Neuron (in vitro differentiated cells): ENCODE measurements around the gene EFNA2.
A peak's percentile ranks its signal among the peaks of the same experiment; 100 is the strongest.

Experiments used
- H2AFZ ChIP-seq: one replicate; pipeline ENCODE4 v1.6.1; 2013; ENCODE audit warnings: low read depth, mild to moderate bottlenecking, inconsistent platforms, low read length, moderate library complexity
- H3K27me3 ChIP-seq: one replicate; pipeline ENCODE4 v1.6.1; 2013; ENCODE audit warnings: low read length; ENCODE audit not compliant: insufficient read depth
- H3K36me3 ChIP-seq: one replicate; pipeline ENCODE4 v1.6.1; 2013; ENCODE audit warnings: low read length; ENCODE audit not compliant: insufficient read depth
- H3K4me1 ChIP-seq: one replicate; pipeline ENCODE4 v1.6.1; 2013; ENCODE audit warnings: low read length; ENCODE audit not compliant: insufficient read depth
- H3K4me3 ChIP-seq: 2 replicates; pipeline ENCODE4 v1.5.1; 2013; ENCODE audit warnings: mild to moderate bottlenecking, low read length, moderate library complexity
- H3K9me3 ChIP-seq: one replicate; pipeline ENCODE4 v1.6.1; 2013; ENCODE audit warnings: low read length

Gene EFNA2

GRCh38 chr19:1252221-1252820 is 33.4 kb upstream of the EFNA2 start:
- H3K9me3 ChIP-seq: no peaks in the 10 kb centered on the region
- no peaks in the 10 kb centered on the region for H3K27me3 ChIP-seq
- H3K36me3 ChIP-seq: peaks cover 54% of the 10 kb centered on the region
- H2AFZ ChIP-seq: no peak overlapping the region
- peak overlapping the region; percentile 90 for H3K4me3 ChIP-seq
- peaks cover 36% of the 10 kb centered on the region for H3K4me1 ChIP-seq

- H3K36me3 ChIP-seq: peaks cover 60% of the 10 kb centered on the region
- peak overlapping the region; percentile 90 for H3K4me3 ChIP-seq
- no peaks in the 10 kb centered on the region for H3K9me3 ChIP-seq
- H3K4me1 ChIP-seq: peaks cover 43% of the 10 kb centered on the region
- no peaks in the 10 kb centered on the region for H3K27me3 ChIP-seq
- H2AFZ ChIP-seq: no peak overlapping the region
Measured at GRCh38 chr19:1252821-1253513, 32.7 kb upstream of the EFNA2 start.

- H3K4me1 ChIP-seq: peaks cover 47% of the 10 kb centered on the region
- no peak overlapping the region for H3K4me3 ChIP-seq
- peaks cover 65% of the 10 kb centered on the region for H3K36me3 ChIP-seq
- H3K9me3 ChIP-seq: no peaks in the 10 kb centered on the region
- no peaks in the 10 kb centered on the region for H3K27me3 ChIP-seq
- H2AFZ ChIP-seq: no peak overlapping the region
Measured at GRCh38 chr19:1253514-1254080, 32.1 kb upstream of the EFNA2 start.

- H3K27me3 ChIP-seq: no peaks in the 10 kb centered on the region
- no peak overlapping the region for H3K4me3 ChIP-seq
- no peaks in the 10 kb centered on the region for H3K9me3 ChIP-seq
- H2AFZ ChIP-seq: no peak overlapping the region
- peaks cover 65% of the 10 kb centered on the region for H3K36me3 ChIP-seq
- peaks cover 52% of the 10 kb centered on the region for H3K4me1 ChIP-seq
Measured at GRCh38 chr19:1254081-1254527, 31.6 kb upstream of the EFNA2 start.

- Histone ChIP-seq H3K27me3 (no peaks in the 10 kb centered on the region), H3K9me3 (no peaks in the 10 kb centered on the region), H2AFZ (no peak overlapping the region), H3K4me1 (peaks cover 57% of the 10 kb centered on the region), H3K4me3 (no peak overlapping the region), H3K36me3 (peaks cover 65% of the 10 kb centered on the region)
Measured at GRCh38 chr19:1254530-1255185, 31.0 kb upstream of the EFNA2 start.

GRCh38 chr19:1255186-1256161 is 30.2 kb upstream of the EFNA2 start:
- H3K27me3 ChIP-seq: no peaks in the 10 kb centered on the region
- H3K4me3 ChIP-seq: no peak overlapping the region
- H3K9me3 ChIP-seq: no peaks in the 10 kb centered on the region
- H3K4me1 ChIP-seq: peaks cover 61% of the 10 kb centered on the region
- peaks cover 65% of the 10 kb centered on the region for H3K36me3 ChIP-seq
- H2AFZ ChIP-seq: no peak overlapping the region

- no peaks in the 10 kb centered on the region for H3K9me3 ChIP-seq
- H3K4me3 ChIP-seq: no peak overlapping the region
- H3K4me1 ChIP-seq: peaks cover 69% of the 10 kb centered on the region
- no peak overlapping the region for H2AFZ ChIP-seq
- no peaks in the 10 kb centered on the region for H3K27me3 ChIP-seq
- peaks cover 56% of the 10 kb centered on the region for H3K36me3 ChIP-seq
Measured at GRCh38 chr19:1256646-1257474, 28.8 kb upstream of the EFNA2 start.

GRCh38 chr19:1257475-1258162 is 28.1 kb upstream of the EFNA2 start:
- Histone ChIP-seq H3K36me3 (peaks cover 49% of the 10 kb centered on the region), H2AFZ (no peak overlapping the region), H3K4me3 (no peak overlapping the region), H3K27me3 (no peaks in the 10 kb centered on the region), H3K9me3 (no peaks in the 10 kb centered on the region), H3K4me1 (peaks cover 70% of the 10 kb centered on the region)

- Histone ChIP-seq H3K9me3 (no peaks in the 10 kb centered on the region), H3K4me1 (peaks cover 70% of the 10 kb centered on the region), H3K4me3 (no peak overlapping the region), H3K36me3 (peaks cover 49% of the 10 kb centered on the region), H3K27me3 (no peaks in the 10 kb centered on the region), H2AFZ (no peak overlapping the region)
Measured at GRCh38 chr19:1258163-1258492, 27.5 kb upstream of the EFNA2 start.

- Histone ChIP-seq H3K4me1 (peaks cover 67% of the 10 kb centered on the region), H2AFZ (no peak overlapping the region), H3K9me3 (no peaks in the 10 kb centered on the region), H3K27me3 (no peaks in the 10 kb centered on the region), H3K36me3 (peaks cover 44% of the 10 kb centered on the region), H3K4me3 (no peak overlapping the region)
Measured at GRCh38 chr19:1258707-1259205, 26.9 kb upstream of the EFNA2 start.

- no peak overlapping the region for H2AFZ ChIP-seq
- no peak overlapping the region for H3K4me3 ChIP-seq
- H3K9me3 ChIP-seq: no peaks in the 10 kb centered on the region
- H3K4me1 ChIP-seq: peaks cover 69% of the 10 kb centered on the region
- no peaks in the 10 kb centered on the region for H3K27me3 ChIP-seq
- H3K36me3 ChIP-seq: peaks cover 39% of the 10 kb centered on the region
Measured at GRCh38 chr19:1259206-1259875, 26.3 kb upstream of the EFNA2 start.
